OCI-LY3 (cell line): Measurements from ENCODE around the gene BCAR1.

Source experiments
- H2AFZ ChIP-seq: fragments of 200-600, 300-600 bp; shearing (Covaris generic); 2 replicates; pipeline ENCODE4 v1.6.0; 2014; ENCODE audit warnings: antibody characterized with exemption, low read depth, low read length
- H3K27ac ChIP-seq: fragments of 200-600, 300-600 bp; sonication (generic); 2 replicates; pipeline ENCODE4 v1.5.1; 2014; ENCODE audit warnings: mild to moderate bottlenecking, low read length, moderate library complexity, mixed read lengths
- H3K27me3 ChIP-seq: fragments of 200-600, 300-600 bp; sonication (generic); 2 replicates; pipeline ENCODE4 v1.6.1; 2014; ENCODE audit warnings: low read depth, low read length, mixed read lengths
- H3K36me3 ChIP-seq: fragments of 200-600, 300-600 bp; sonication (generic); replicated peaks from 2 replicates; pipeline ENCODE3; 2014; ENCODE audit warnings: low read depth, low read length, mixed read lengths
- H3K4me1 ChIP-seq: fragments of 300-600, 200-600 bp; sonication (generic); 2 replicates; pipeline ENCODE4 v1.6.1; 2014; ENCODE audit warnings: low read length, mixed read lengths
- H3K4me2 ChIP-seq: fragments of 200-600, 300-600 bp; sonication (generic); 2 replicates; pipeline ENCODE4 v1.6.1; 2014; ENCODE audit warnings: low read length, mixed read lengths
- H3K4me3 ChIP-seq: fragments of 300-600, 200-600 bp; sonication (generic); 2 replicates; pipeline ENCODE4 v1.5.1; 2014; ENCODE audit warnings: antibody characterized with exemption, mild to moderate bottlenecking, low read length, moderate library complexity
- H3K79me2 ChIP-seq: fragments of 300-600, 200-600 bp; shearing (Covaris generic); 2 replicates; pipeline ENCODE4 v1.6.1; 2014; ENCODE audit warnings: mild to moderate bottlenecking, low read length, mixed read lengths
- H3K9ac ChIP-seq: fragments of 300-600, 200-600 bp; shearing (Covaris generic); 2 replicates; pipeline ENCODE4 v1.6.0; 2014; ENCODE audit warnings: mild to moderate bottlenecking, low read length, moderate library complexity
- H3K9me3 ChIP-seq: fragments of 200-600, 300-600 bp; shearing (Covaris generic); 2 replicates; pipeline ENCODE4 v1.6.1; 2014; ENCODE audit warnings: low read length, mixed read lengths; ENCODE audit not compliant: insufficient read depth
- H4K20me1 ChIP-seq: fragments of 200-600, 300-600 bp; sonication (generic); 2 replicates; pipeline ENCODE4 v1.6.1; 2016; ENCODE audit warnings: low read length, mixed read lengths; ENCODE audit not compliant: insufficient read depth
- EZH2phosphoT487 ChIP-seq: fragments of 200-600 bp; shearing (Covaris generic); IDR thresholded peaks from 2 replicates; pipeline ENCODE4 v1.6.1; 2018; ENCODE audit warnings: antibody characterized with exemption, mixed run types, low read depth
- TF ChIP-seq, protein P1 (sequence below): fragments of 200-600, 300-600 bp; sonication (generic); IDR thresholded peaks from 2 replicates; pipeline ENCODE4 v1.5.1; 2014; ENCODE audit warnings: antibody characterized with exemption, low read length, low read depth

The BCAR1 gene

GRCh38 chr16:75236736-75237397 lies 14.6 kb downstream of the BCAR1 start:
- H3K4me2 ChIP-seq: no peak overlapping the region
- H3K9ac ChIP-seq: no peak overlapping the region
- H3K36me3 ChIP-seq: no peaks in the 10 kb centered on the region
- H2AFZ ChIP-seq: no peak overlapping the region
- no peaks in the 10 kb centered on the region for H3K27me3 ChIP-seq
- H3K4me3 ChIP-seq: no peak overlapping the region
- no peaks in the 10 kb centered on the region for H3K9me3 ChIP-seq
- peaks cover 3% of the 10 kb centered on the region; the same call in 1 of the 2 replicates for H4K20me1 ChIP-seq
- no peaks in the 10 kb centered on the region for H3K79me2 ChIP-seq
- no peak overlapping the region for H3K27ac ChIP-seq
- TF ChIP-seq, protein P1, sequence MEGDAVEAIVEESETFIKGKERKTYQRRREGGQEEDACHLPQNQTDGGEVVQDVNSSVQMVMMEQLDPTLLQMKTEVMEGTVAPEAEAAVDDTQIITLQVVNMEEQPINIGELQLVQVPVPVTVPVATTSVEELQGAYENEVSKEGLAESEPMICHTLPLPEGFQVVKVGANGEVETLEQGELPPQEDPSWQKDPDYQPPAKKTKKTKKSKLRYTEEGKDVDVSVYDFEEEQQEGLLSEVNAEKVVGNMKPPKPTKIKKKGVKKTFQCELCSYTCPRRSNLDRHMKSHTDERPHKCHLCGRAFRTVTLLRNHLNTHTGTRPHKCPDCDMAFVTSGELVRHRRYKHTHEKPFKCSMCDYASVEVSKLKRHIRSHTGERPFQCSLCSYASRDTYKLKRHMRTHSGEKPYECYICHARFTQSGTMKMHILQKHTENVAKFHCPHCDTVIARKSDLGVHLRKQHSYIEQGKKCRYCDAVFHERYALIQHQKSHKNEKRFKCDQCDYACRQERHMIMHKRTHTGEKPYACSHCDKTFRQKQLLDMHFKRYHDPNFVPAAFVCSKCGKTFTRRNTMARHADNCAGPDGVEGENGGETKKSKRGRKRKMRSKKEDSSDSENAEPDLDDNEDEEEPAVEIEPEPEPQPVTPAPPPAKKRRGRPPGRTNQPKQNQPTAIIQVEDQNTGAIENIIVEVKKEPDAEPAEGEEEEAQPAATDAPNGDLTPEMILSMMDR: no peak
- no peak for TF ChIP-seq EZH2phosphoT487
- H3K4me1 ChIP-seq: no peaks in the 10 kb centered on the region

GRCh38 chr16:75236232-75236631 lies 15.2 kb downstream of the BCAR1 start:
- no peak overlapping the region for H3K4me2 ChIP-seq
- no peaks in the 10 kb centered on the region for H3K9me3 ChIP-seq
- H2AFZ ChIP-seq: no peak overlapping the region
- H3K79me2 ChIP-seq: no peaks in the 10 kb centered on the region
- H3K9ac ChIP-seq: no peak overlapping the region
- H3K27ac ChIP-seq: no peak overlapping the region
- no peaks in the 10 kb centered on the region for H3K4me1 ChIP-seq
- peaks cover 3% of the 10 kb centered on the region; the same call in 1 of the 2 replicates for H4K20me1 ChIP-seq
- H3K36me3 ChIP-seq: no peaks in the 10 kb centered on the region
- TF ChIP-seq, protein P1: no peak
- no peak for TF ChIP-seq EZH2phosphoT487
- no peak overlapping the region for H3K4me3 ChIP-seq
- H3K27me3 ChIP-seq: no peaks in the 10 kb centered on the region

DNA sequence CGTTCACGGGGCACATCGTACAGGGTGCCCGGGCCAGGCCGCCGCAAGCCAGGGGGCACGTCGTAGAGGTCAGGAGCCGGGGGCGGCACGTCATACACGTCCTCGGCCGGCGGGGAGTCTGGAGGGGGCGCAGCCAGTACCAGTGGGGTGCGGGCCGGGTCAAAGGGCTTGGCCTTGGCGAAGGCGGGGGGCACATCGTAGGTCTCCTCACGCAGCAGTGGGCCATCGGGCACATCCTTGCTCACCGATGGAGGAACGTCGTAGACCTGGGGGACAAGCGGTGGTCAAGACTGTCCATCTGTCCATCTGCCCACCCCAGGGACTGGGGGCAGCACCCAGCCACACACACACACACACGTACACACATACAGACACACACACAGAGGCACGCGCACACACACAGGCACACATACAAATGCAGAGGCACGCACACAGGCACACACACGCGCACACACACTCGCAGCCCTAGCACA lies 15.7 kb downstream of the BCAR1 start:
- TF ChIP-seq, protein P1: no peak
- no peak for TF ChIP-seq EZH2phosphoT487
- H3K4me1 ChIP-seq: no peaks in the 10 kb centered on the region
- H3K9me3 ChIP-seq: no peaks in the 10 kb centered on the region
- H3K27me3 ChIP-seq: no peaks in the 10 kb centered on the region
- H3K9ac ChIP-seq: no peak overlapping the region
- H4K20me1 ChIP-seq: peaks cover 3% of the 10 kb centered on the region; the same call in 1 of the 2 replicates
- H3K27ac ChIP-seq: no peak overlapping the region
- no peaks in the 10 kb centered on the region for H3K36me3 ChIP-seq
- H2AFZ ChIP-seq: no peak overlapping the region
- no peak overlapping the region for H3K4me3 ChIP-seq
- H3K4me2 ChIP-seq: no peak overlapping the region
- H3K79me2 ChIP-seq: no peaks in the 10 kb centered on the region

- no peaks in the 10 kb centered on the region for H3K4me1 ChIP-seq
- no peaks in the 10 kb centered on the region for H3K79me2 ChIP-seq
- H3K9ac ChIP-seq: no peak overlapping the region
- TF ChIP-seq, protein P1: no peak
- no peak for TF ChIP-seq EZH2phosphoT487
- no peak overlapping the region for H3K4me2 ChIP-seq
- H3K4me3 ChIP-seq: no peak overlapping the region
- H3K27me3 ChIP-seq: peaks cover 4% of the 10 kb centered on the region
- no peak overlapping the region for H2AFZ ChIP-seq
- H3K9me3 ChIP-seq: no peaks in the 10 kb centered on the region
- H4K20me1 ChIP-seq: peaks cover 3% of the 10 kb centered on the region; the same call in 1 of the 2 replicates
- H3K36me3 ChIP-seq: no peaks in the 10 kb centered on the region
- H3K27ac ChIP-seq: no peak overlapping the region
These were observed 16.3 kb downstream of the BCAR1 start for GRCh38 chr16:75234856-75235696.
